Measurements from ENCODE around the gene NUS1.
"Not testable (repeated sequence)": the region's sequence is repeated elsewhere in the genome, so short reads cannot be mapped to it uniquely, and the experiment has no call there.

The NUS1 gene

GRCh38 chr6:117718895-117719294 lies 43.6 kb downstream of the NUS1 start:
- DNase-seq (ENCODE audit: low spot score) = no peak

- DNase-seq (ENCODE audit: low spot score) = not testable (repeated sequence)
Observed at GRCh38 chr6:117721520-117721919, 46.3 kb downstream of the NUS1 start.

DNA sequence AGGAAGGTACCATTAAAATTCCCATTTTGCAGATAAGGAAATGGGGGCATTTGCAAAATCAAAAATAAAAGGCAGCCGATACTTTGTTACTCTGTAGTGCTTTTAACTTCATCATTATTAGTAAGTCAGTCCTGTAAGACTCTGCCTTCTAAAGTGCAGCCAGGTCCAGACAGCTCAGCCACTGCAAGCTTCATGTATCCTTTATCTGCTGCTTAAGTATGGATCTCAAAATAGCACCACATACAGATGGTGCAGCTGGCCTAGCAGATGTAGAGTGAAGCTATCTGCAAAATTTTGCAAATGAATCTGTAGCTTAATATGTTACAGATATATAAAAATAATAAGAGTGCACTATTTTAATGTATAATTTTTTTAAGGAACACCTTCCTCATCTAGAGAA lies 53.4 kb downstream of the NUS1 start:
- DNase-seq (ENCODE audit: low spot score) = no peak

DNA sequence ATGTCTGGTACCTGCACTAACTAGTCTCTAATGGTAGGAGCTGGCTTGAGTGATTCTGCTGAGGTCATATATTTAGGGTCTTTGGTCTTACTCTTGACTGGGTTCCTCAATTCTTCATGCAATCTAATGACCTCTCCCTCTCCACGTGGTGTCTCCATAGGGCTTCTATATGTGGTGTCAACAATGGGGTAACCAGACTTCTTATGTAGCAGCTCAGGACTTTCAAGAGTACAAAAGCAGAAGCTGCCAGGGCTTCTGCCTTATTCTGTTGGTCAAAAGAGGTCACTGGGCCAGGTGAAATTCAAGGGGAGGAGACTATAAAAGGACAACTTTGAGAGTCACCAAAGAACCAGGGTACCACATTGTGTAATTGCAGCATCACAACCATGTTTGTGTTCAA lies 54.3 kb downstream of the NUS1 start:
- DNase-seq (ENCODE audit: low spot score) = no peak

- no peak for DNase-seq (ENCODE audit: low spot score)
Observed at GRCh38 chr6:117733341-117733740, 58.1 kb downstream of the NUS1 start.

DNA sequence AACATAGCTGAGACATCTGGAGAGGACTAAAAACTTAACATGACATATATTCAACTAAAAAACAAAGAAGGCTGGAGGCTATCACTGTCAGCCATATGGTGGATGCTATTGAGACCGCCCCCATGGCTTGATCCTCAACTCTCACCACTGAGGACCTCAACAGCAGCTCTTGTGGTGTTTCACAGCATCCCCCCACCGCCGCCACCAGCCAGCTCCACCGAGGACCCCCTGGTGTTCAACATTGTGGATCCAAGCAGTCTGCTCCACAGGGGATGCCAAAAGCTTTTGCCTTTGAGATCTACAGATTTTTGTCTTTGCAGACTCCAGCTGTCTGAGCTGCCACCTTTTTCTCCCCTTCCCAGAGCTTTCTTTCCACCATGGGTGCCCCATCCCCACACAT lies 64.6 kb downstream of the NUS1 start:
- no peak for DNase-seq (ENCODE audit: low spot score)

GRCh38 chr6:117740605-117741004 lies 65.3 kb downstream of the NUS1 start:
- no peak for DNase-seq (ENCODE audit: low spot score)

- DNase-seq (ENCODE audit: low spot score) = not testable (repeated sequence)
Observed at GRCh38 chr6:117750675-117751074, 75.4 kb downstream of the NUS1 start.

Data from CD4-positive, alpha-beta T cell treated with Interleukin-15 for 4 hours (primary cell).